ENCODE data around the gene MUC12. TPM values are rescaled to one million over a fixed set of nuclear protein-coding genes. Genes with fewer than 3 reads are reported as not detected.
"Not testable (repeated sequence)": the region's sequence is repeated elsewhere in the genome, so short reads cannot be mapped to it uniquely, and the experiment has no call there.

MUC12 gene, protein sequence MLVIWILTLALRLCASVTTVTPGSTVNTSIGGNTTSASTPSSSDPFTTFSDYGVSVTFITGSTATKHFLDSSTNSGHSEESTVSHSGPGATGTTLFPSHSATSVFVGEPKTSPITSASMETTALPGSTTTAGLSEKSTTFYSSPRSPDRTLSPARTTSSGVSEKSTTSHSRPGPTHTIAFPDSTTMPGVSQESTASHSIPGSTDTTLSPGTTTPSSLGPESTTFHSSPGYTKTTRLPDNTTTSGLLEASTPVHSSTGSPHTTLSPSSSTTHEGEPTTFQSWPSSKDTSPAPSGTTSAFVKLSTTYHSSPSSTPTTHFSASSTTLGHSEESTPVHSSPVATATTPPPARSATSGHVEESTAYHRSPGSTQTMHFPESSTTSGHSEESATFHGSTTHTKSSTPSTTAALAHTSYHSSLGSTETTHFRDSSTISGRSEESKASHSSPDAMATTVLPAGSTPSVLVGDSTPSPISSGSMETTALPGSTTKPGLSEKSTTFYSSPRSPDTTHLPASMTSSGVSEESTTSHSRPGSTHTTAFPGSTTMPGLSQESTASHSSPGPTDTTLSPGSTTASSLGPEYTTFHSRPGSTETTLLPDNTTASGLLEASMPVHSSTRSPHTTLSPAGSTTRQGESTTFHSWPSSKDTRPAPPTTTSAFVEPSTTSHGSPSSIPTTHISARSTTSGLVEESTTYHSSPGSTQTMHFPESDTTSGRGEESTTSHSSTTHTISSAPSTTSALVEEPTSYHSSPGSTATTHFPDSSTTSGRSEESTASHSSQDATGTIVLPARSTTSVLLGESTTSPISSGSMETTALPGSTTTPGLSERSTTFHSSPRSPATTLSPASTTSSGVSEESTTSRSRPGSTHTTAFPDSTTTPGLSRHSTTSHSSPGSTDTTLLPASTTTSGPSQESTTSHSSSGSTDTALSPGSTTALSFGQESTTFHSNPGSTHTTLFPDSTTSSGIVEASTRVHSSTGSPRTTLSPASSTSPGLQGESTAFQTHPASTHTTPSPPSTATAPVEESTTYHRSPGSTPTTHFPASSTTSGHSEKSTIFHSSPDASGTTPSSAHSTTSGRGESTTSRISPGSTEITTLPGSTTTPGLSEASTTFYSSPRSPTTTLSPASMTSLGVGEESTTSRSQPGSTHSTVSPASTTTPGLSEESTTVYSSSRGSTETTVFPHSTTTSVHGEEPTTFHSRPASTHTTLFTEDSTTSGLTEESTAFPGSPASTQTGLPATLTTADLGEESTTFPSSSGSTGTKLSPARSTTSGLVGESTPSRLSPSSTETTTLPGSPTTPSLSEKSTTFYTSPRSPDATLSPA (N-terminal part only)
- total RNA-seq = not detected

GRCh38 chr7:100969066-100969615, at the start of gene MUC12:
Gene MUC12, plus strand, starts transcription at chr7:100969565. Its CDS starts 58 bp downstream, at chr7:100969623.
- H3K27ac ChIP-seq = no peak within 1 kb of the TSS
- no peak within 1 kb of the TSS for H3K4me3 ChIP-seq
- no peak for DNase-seq (ENCODE audit: low spot score)
- no peaks in the 10 kb centered on the region for H3K36me3 ChIP-seq
- no peaks in the 10 kb centered on the region for H3K9me3 ChIP-seq
- peaks cover 22% of the 10 kb centered on the region for H3K27me3 ChIP-seq (replicated peaks; ENCODE audit: insufficient read depth)
- TF ChIP-seq CTCF (IDR thresholded peaks at IDR 0.05) = no peak
- H3K4me1 ChIP-seq (ENCODE audit: control insufficient read depth in 1 of 2, low read depth in 2 of 2) = peaks cover 13 to 15% of the 10 kb centered on the region in 2 donors
- ATAC-seq (ENCODE audit: insufficient number of reproducible peaks, low FRiP score, low read depth) = no peak

DNA sequence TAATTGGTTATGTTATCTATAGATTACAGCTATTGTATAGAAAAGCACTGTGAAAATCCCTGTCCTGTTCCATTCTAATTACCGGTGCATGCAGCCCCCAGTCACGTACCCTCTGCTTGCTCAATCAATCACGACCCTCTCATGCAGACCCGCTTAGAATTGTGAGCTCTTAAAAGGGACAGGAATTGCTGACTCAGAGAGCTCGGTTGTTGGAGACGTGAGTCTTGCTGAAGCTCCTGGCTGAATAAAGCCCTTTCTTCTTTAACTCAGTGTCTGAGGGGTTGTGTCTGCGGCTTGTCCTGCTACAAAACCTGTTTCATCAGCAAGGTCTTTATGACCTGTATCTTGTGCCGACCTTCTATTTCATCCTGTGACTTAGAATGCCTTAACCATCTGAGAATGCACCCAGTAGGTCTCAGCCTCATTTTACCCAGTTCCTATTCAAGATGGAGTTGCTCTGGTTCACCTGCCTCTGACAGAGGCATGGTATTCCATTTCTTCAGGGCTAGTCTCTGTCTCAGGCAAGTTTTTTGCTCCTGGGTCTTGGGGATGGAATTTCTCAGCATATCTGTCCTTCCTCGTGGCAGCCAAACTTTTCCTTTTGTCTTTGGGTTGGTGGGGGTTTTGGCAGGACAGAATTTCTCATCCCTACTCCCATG, 49.5 kb upstream of the MUC12 start:
- H3K36me3 ChIP-seq; ATAC-seq (ENCODE audit: insufficient number of reproducible peaks, low FRiP score, low read depth): not testable (repeated sequence)

GRCh38 chr7:100921039-100921438, 48.3 kb upstream of the MUC12 start:
- Histone ChIP-seq H3K9me3 (no peaks in the 10 kb centered on the region), H3K27me3 (replicated peaks; ENCODE audit: insufficient read depth) (no peaks in the 10 kb centered on the region), H3K36me3 (no peaks in the 10 kb centered on the region), H3K4me1 (ENCODE audit: control insufficient read depth in 1 of 2, low read depth in 2 of 2) (peaks cover 0 to 6% of the 10 kb centered on the region in 2 donors), H3K27ac (no peak overlapping the region), H3K4me3 (no peak overlapping the region)
- DNase-seq (ENCODE audit: low spot score) (no peak), ATAC-seq (ENCODE audit: insufficient number of reproducible peaks, low FRiP score, low read depth) (no peak)
- TF ChIP-seq CTCF (IDR thresholded peaks at IDR 0.05) = no peak

More for the DNA sequence above, 49.5 kb upstream of the MUC12 start:
- H3K4me1 ChIP-seq (ENCODE audit: control insufficient read depth in 1 of 2, low read depth in 2 of 2); H3K9me3 ChIP-seq; H3K27me3 ChIP-seq (replicated peaks; ENCODE audit: insufficient read depth); H3K4me3 ChIP-seq; H3K27ac ChIP-seq; DNase-seq (ENCODE audit: low spot score): not testable (repeated sequence)

- not testable (repeated sequence) for H3K4me3 ChIP-seq; DNase-seq (ENCODE audit: low spot score); H3K36me3 ChIP-seq; H3K4me1 ChIP-seq (ENCODE audit: control insufficient read depth in 1 of 2, low read depth in 2 of 2); ATAC-seq (ENCODE audit: insufficient number of reproducible peaks, low FRiP score, low read depth); H3K27me3 ChIP-seq (replicated peaks; ENCODE audit: insufficient read depth); H3K27ac ChIP-seq; H3K9me3 ChIP-seq
Measured at GRCh38 chr7:100923616-100924015, 45.7 kb upstream of the MUC12 start.

- Histone ChIP-seq H3K27me3 (replicated peaks; ENCODE audit: insufficient read depth) (no peaks in the 10 kb centered on the region), H3K9me3 (no peaks in the 10 kb centered on the region), H3K36me3 (no peaks in the 10 kb centered on the region), H3K4me3 (no peak overlapping the region), H3K4me1 (ENCODE audit: control insufficient read depth in 1 of 2, low read depth in 2 of 2) (peaks cover 5 to 17% of the 10 kb centered on the region in 2 donors), H3K27ac (no peak overlapping the region)
- ATAC-seq (ENCODE audit: insufficient number of reproducible peaks, low FRiP score, low read depth) (no peak), DNase-seq (ENCODE audit: low spot score) (no peak)
- no peak for TF ChIP-seq CTCF (IDR thresholded peaks at IDR 0.05)
Measured at GRCh38 chr7:100929808-100930174, 39.6 kb upstream of the MUC12 start.
